HG02938 (cell line): Measurements from ENCODE around the gene SLC30A3.
"Not testable (repeated sequence)": the region's sequence is repeated elsewhere in the genome, so short reads cannot be mapped to it uniquely, and the experiment has no call there.

Experiments used
- ATAC-seq: cut with Tn5 transposase; IDR thresholded peaks from one replicate; pipeline ENCODE4 v1.9.1; 2021; ENCODE audit warnings: mild to moderate bottlenecking, moderate library complexity; ENCODE audit not compliant: unreplicated experiment

Gene SLC30A3

DNA sequence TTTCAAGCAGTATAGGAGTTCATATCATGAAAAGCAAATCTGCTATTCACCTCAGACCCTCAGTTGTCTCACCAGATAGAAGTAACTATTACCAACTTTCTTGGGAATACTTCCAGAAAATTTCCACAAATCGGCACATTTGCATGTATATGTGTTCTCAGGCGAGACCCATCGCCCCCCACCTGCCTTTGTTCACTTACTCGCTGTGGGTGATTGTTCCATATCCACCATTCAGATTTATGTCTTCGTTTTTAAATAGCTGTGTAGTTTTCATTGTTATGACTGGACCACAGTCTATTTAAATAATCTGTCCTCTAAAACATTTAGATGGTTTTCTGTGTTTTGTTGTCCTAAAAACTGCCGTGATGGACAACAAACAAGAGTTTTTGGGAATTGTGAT is 22.6 kb upstream of the SLC30A3 start:
- no peak for ATAC-seq

DNA sequence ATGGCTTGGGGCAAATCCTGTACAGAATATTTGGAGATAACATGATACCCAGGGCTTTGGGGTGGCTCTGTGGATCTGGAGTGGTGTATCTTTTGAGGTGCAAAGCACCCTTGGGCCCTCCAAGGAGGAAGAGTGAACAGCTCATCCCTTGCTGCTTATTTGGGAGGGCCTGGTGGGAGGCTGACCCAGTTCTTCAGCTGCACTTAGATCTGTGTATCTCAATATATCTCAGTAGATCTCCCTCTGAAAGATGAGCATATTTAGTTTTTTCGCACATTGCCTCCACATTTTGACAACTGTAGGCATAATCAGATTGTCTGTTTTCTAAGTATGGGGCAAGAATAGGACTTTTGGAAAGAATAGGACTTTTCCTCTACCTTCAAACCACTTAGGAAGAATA is 22.1 kb upstream of the SLC30A3 start:
- no peak for ATAC-seq

DNA sequence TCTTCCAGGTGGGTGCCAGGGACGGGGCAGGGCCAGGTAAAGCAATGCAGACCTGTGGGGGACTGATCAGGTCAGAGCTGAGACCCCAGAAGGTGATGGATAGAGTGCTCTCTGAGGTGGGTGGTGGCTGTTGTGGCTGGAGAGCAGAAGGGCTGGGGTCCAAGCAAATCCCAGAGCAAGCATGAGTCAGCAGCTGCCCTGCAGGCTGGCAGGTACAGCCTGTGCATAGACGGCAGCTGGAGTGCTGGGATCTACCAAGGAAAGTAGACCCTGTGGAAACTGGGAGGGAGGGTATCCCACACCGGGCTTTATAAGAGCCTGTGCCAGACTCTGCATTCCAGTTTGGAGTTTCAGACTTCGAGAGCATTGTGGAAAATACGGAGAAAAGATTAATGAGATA is 20.0 kb upstream of the SLC30A3 start:
- no peak for ATAC-seq

DNA sequence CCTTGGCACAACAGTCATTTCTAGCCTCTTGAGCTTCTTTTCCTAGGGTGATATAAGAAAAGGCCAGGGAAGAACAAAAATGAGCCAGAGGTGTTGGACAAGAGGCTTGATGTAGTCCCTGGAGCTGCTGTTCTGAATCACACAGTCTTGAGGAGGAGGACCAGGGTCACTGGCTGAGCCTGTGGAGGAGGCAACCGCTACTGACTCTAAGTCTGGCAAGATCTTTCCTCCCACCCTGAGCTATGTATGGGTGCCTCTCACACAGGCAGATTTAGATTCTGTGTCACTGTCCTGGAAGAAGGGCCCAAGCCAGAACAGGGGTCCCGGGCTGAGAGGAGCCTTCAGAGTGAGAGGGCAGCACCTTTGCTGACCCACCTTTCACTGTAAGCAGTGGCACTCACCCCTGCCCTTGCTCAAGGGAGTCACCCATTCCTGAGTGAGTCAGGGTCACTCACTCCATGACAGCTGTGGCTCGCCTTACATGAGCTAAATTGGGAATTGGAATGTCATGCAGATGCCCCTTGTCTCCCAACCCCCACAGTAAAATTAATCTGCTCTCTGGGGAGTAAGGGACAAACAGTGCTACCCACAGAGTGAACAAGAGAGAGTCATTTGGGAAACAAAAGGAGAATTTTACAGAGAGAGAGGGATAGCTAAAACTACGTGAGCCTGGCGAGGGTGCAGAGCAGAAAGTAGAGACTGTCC is 19.2 kb upstream of the SLC30A3 start, which contains the start of gene TRIM54:
Gene TRIM54 (plus strand): TSS at position 575 of the 705 bp plus-strand sequence. CDS start 303 bp downstream, outside the sequence.
- no peak for ATAC-seq

DNA sequence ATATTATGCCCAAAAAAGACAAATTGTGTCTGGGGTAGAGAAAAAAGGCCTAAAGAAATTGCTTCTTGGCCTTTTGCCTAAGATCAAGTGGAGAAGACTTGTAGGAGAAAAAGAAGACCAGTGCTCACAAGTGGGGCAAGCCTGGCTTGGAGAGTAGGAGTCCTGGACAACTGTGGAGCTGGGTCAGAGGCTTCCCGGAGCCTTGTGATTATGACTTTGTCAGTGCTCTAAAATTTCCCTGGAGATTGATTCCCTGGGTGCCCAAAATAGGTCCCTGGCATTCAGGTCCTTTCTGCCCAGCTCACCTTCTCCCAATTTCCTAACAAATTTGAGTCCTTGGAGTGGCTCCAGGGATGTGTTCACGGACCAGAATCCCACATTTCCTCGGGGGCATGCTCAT is 18.6 kb upstream of the SLC30A3 start:
- no peak for ATAC-seq

DNA sequence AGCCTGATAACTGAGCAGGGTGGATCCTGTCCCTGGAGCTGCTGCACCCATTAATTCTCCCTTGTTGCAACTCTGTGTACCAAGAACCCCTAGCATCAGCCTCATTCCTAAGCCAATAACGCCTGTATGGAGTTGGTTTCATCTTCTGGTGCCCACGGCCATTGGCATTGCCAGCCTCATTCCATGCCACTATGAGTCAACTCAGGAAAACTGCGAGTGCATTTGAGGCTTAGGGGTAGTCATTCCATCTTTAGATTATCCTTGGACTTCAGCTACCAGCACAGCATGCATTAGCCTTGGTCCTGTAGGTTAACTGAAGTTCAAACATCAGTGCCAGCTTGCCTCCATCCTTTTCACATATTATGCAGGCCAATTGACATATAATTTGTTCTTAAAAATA is 18.0 kb upstream of the SLC30A3 start:
- ATAC-seq = no peak

DNA sequence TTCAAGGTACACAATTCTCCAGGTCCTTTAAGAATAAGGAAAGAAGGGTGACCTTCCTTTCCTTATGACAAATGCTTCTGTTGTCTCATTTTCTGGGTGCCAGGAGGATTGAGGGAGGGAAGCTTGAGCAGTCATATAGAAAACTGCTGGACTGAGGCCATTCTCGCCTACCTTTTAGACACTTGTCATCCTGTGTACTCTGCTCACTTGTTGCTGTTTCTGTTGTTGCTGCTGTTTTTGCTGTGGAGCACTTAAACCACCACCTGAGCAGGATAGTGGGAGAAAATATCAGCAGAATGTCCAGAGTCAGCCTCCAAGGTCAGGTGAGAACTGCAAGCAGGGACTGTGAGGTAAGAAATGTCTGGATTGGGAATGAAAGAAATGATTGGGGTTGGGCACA is 15.2 kb upstream of the SLC30A3 start:
- ATAC-seq = no peak

DNA sequence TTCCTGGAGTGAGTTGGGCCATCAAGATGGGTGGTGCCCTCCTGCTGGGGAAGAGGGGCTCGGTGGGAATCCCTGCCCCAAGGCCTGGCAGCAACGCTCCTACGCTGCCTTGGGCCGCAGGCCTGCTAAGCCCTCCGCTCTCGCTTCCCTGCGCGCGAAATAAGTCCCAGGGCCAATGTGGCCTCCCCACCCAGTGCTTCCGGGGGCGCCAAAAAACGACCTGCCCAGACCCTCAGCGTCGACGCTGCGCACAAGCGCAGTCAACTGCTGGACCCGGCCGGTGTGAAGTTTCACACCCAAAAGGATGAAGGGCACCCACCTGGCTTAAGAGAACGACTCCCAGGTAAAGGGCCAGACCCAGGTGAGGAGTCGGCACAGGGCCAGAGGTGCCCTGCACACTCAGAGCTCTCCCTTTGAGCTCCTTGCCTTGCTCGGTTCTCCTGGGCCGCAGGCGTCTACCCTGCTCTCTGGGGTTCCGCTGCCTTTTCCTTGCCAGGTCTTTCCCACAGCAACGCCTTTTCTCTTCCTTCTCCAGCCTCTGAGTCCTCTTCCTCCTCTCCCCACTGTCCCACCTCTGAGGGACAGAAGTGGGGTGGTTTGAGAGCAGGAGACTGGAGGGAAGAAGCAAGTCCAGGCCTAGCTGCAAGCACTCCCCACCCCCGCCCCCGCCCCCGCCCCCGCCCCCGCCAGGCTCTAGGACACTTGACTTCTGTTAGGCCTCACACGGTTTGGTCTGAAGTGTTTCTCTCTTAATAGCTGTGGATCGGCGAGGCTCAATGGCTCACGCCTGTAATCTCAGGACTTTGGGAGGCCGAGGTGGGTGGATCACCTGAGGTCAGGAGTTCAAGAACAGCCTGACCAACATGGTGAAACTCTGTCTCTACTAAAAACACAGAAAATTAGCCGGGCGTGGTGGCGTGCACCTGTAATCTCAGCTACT is 12.6 kb upstream of the SLC30A3 start, which contains the start of gene DNAJC5G:
Gene DNAJC5G (plus strand): TSS at position 223 of the 940 bp plus-strand sequence. CDS start 1,296 bp downstream, outside the sequence.
- ATAC-seq = no peak

DNA sequence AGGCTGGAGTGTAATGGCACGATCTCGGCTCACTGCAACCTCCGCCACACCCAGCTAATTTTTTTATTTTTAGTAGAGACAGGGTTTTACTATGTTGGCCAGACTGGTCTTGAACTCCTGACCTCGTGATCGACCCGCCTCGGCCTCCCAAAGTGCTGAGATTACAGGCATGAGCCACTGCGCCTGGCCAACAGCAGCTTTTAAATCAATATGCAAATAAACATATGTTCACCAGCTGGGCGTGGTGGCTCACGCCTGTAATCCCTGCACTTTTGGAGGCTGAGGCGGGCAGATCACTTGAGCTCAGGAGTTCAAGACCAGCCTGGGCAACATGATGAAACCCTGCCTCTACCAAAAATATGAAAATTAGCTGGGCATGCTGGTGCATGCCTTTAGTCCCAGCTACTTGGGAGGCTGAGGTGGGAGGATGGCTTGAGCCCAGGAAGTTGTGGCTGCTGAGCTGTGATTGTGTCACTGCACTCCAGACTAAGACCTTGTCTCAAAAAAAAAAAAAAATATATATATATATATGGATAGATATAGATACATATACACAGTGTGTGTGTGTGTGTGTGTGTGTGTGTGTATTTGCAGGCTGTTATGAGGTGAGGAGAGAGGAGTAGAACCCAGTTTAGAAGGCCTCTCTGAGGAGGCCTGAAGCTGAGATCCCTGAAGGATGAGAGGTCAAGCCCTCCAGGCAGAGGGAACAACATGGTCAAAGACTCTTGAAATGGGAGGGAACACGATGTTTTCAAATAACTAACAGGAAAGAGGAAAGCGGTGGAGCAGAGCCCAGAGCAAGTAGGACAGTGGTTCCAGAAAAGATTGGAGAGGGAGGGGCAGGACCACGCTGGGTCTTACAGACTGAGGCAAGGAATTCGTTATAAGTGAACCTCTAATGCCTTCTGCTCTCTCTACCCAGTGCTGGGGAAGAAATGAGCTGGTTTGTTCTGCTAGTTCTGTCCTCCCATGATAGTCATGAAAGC is 10.0 kb upstream of the SLC30A3 start:
- ATAC-seq = not testable (repeated sequence)

DNA sequence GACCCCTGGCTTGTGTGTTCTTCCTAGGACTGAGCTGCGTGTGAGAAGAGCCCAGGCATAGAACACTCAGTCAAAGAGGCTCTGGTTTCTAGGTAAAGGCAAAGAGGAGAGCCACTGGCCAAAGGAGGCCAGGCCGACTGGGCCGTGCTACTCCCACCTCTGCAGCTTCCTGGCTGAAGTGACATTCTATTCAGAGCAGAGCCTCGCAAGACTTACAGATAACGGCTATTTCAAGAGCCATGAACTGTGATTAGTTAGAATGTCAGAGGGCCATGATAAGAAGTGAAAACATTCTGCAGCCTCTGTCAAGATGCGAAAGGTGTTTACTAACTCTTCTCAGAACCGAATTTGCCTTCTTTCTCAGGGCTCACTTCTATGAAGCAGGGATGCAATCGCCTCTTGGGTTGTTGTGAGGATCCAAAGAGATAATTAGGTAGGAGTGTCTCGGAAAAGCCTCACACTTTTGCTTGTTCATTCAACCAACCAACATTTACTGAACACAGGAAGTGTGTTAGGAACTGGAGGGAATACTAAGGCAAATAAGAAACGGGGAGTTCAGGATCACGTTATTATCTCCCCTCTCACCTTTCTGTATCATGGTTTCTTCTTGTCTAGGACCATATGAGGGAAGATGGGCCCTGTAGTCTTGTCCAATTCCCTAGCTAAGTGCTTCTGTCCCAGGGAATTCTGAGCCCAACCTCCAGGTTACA is 8.9 kb upstream of the SLC30A3 start:
- no peak for ATAC-seq

DNA sequence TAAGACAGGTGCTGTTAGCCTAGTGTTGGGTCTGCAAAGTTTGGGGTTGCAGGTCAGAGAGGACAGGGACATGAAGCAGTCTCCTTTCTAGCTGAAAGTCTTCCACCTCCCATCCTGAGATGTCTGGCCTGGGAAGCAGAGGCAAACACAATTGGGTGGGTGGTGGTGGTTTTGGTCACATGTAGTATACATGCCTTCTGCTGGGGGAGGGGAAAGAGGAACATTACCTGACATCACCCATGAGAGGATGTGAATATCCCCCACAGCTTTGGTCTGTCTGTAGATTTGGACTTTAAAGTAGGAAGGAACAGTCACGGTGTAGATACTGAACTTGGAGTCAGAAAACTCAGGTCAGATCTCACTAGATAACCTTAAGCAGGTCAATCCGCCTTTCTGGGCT is 7.8 kb upstream of the SLC30A3 start:
- no peak for ATAC-seq

DNA sequence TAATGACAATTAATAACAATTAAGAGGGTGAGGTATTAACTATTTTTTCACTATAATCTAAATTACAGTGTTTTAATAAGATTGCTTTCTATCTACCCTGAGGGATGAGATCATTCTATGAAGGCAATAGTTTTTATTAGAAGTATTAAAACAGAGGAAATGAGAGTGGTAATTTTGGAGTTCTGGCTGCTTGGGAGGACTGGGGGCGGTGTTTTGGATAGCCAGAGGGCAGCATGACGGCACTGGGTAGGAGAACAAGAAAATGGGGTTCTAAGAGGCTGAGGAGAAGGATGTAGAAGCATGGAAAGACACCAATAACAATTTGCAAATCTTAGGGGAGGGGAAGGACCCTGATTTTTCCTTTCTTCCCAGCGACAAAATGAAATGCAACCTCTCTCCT is 7.3 kb upstream of the SLC30A3 start:
- ATAC-seq = no peak

DNA sequence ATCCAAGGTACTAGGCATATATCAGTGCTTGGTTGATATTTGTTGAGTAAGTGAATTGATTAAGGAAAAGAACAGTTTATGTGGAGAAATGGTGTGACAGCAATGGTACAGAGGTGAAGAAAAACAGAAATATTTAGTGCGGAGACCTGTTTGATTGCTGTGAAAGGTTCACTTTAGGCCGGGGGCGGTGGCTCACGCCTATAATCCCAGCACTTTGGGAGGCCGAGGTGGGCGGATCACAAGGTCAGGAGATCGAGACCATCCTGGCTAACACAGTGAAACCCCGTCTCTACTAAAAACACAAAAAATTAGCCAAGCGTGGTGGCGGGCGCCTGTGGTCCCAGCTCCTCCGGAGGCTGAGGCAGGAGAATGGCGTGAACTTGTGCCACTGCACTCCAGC is 5.4 kb upstream of the SLC30A3 start:
- ATAC-seq = not testable (repeated sequence)

DNA sequence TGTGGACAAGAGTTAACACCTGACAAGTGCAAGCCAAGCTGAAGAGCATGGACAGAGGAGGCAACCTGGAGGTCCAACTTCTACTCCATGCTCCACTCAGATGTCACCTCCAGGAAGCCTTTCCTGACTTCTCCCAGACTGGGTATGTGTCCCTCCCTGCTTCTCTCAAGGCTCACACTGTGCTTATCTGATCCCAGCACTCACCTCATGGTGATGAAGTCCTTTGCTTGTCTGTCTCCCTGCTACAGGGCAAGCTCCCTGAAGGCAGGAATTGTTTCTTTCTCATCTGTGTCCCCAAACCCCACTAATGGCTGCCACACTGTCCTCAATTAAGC is 2.7 kb upstream of the SLC30A3 start:
- no peak for ATAC-seq

DNA sequence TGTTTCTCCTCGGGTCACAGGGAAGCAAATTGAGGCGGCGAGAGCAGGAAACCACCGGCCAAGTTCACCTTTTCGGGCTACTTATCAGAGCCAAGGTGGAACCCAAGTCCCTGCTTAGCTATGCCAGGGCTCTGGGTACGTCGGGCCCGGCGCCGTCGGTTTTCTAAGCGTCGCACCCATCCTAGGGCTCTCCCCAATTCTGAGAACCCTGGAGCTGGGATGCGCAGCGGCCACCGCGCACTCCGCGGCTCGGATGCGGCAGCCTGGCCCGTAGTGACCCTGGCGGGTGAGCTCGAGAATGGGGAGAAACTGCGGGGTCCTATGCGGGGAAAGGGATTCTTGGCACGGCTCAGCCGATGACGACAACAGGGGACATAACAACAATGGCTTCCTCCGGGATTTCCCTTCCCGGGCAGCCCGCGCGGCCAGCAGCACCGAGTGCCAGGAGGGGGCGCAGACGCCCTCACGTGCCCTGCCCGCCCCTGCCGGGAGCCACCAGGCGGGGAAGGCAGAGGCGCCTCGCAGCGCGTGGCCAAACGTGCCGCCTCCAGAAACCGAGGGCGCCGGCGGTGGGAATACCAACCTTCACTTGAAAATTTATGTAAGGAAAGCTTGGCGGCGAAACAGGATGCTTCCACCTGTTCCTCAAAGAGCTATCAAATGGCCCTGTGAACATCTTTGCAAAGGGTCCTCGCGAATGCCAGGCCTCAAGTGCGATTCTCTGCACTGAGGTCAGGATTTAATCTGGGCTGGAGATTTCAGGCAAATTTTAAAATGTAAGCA is 2.1 kb upstream of the SLC30A3 start:
- no peak for ATAC-seq

DNA sequence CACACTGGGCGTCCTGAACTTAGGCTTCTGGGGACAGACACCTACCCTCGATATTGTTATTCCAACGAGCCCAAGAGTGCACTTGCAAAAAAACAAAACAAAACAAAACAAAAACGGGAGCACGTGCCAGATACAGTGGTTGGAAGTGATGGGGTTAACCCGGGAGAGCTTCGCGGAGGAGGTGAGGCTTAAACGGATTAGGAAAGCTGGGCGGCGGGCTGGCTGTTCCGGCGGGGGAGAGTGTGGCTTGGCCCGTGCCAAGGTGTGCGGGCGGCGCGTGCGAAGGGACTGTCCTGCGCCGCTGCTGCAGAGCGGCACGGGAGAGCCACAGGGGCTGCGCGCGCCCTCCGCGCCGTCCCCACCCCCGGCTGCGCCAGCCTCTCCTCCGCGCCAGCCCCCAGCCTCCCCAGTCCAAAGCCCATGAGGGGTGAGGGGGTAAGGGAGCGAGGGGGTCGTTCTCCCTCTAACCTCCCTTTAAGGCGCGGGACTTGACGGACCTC is 1.5 kb upstream of the SLC30A3 start:
- no peak for ATAC-seq

DNA sequence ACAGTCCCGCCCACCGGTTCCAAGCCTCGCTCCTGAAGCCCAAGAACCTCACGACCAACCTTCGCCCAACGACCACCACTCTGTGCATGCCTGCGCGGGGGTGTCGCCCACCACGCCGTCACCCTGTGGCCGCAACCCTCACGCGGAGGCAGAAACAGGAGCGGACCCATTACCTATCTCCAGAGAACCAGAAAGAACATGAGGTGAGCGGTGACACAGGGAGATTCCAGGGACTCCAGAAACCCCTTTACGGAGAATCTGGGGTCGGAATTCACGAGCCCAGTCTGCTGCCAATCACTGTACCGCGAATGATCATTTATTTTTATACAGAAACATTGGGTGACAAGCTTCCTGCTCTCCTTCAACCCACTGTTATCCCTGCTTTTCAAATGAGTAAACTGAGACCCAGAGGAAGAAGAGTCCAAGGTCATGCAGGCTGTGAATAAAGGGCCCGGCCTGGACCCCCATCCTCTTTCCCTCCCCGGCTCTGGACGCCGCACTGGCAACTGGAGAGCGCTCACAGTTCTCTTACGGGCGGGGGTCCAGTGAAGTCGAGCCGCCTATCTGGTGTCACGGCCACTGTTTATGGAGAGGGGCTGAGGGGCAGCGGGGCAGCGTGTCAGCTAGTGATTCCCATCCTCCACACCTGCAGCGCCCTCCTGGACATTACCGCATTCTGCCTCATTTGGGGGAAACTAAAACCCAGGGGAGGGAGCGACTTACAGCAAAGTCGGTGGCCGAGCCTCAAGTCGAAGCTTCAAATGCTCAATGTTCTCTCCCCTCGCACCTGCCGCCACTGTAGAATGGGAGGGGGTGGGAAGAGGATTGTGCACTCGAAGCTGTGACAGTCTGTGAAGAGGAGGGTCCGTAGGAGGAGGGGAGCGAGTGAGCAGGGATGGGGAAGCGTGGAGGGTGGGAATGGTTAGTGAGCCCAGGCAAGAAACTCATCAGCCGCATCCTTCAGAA is 723 bp upstream of the SLC30A3 start:
- ATAC-seq = no peak

DNA sequence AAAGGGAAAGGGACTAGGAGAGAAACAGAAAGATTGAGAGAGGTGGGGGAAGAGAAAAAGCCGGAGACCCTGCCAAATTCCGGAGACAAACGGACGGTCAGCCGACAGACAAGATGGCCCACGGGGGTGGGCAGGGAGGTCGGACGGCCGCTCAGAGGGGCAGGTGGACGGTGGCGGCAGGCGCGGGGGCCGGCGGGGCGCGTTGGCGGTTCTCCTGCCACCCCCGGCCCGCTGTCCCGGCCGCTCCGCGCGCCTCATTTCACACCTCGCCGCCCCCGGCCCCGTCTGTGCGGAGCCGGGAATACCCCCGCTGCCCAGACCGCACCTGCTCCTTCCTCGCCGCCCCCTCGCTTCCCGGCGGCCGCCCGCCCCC is 935 bp downstream of the SLC30A3 start:
- no peak for ATAC-seq
